ENCODE results near the gene RAB27B.

The RAB27B gene

GRCh38 chr18:54872681-54873080 lies 44.4 kb downstream of the RAB27B start:
- DNase-seq = no peak

GRCh38 chr18:54873884-54874255 lies 45.6 kb downstream of the RAB27B start:
- no peak for DNase-seq

- DNase-seq = no peak
Observed at GRCh38 chr18:54875063-54875462, 46.8 kb downstream of the RAB27B start.

- DNase-seq = no peak
Observed at GRCh38 chr18:54877076-54877475, 48.8 kb downstream of the RAB27B start.

- DNase-seq = no peak
Observed at GRCh38 chr18:54878159-54878622, 49.9 kb downstream of the RAB27B start.

GRCh38 chr18:54878659-54879358 lies 50.5 kb downstream of the RAB27B start:
- DNase-seq = no peak

GRCh38 chr18:54879691-54880090 lies 51.4 kb downstream of the RAB27B start:
- DNase-seq = no peak

GRCh38 chr18:54880395-54881105 lies 52.3 kb downstream of the RAB27B start:
- no peak for DNase-seq

- no peak for DNase-seq
Observed at GRCh38 chr18:54881229-54881768, 53.0 kb downstream of the RAB27B start.

- DNase-seq = no peak
Observed at GRCh38 chr18:54882318-54882717, 54.0 kb downstream of the RAB27B start.

GRCh38 chr18:54883816-54884604 lies 55.7 kb downstream of the RAB27B start:
- no peak for DNase-seq

- DNase-seq = no peak
Observed at GRCh38 chr18:54888378-54888777, 60.1 kb downstream of the RAB27B start.

- DNase-seq = no peak
Observed at GRCh38 chr18:54888933-54889332, 60.7 kb downstream of the RAB27B start.

GRCh38 chr18:54899500-54899899 lies 71.2 kb downstream of the RAB27B start:
- DNase-seq = no peak

- DNase-seq = no peak
Observed at GRCh38 chr18:54900290-54900689, 72.0 kb downstream of the RAB27B start.

- DNase-seq = no peak
Observed at GRCh38 chr18:54904581-54904980, 76.3 kb downstream of the RAB27B start.

GRCh38 chr18:54905629-54906028 lies 77.4 kb downstream of the RAB27B start:
- DNase-seq = no peak

- DNase-seq = no peak
Observed at GRCh38 chr18:54906331-54907185, 78.3 kb downstream of the RAB27B start.

- no peak for DNase-seq
Observed at GRCh38 chr18:54909538-54909937, 81.3 kb downstream of the RAB27B start.

GRCh38 chr18:54910161-54910919 lies 82.1 kb downstream of the RAB27B start:
- no peak for DNase-seq

GRCh38 chr18:54911551-54911950 lies 83.3 kb downstream of the RAB27B start:
- no peak for DNase-seq

GRCh38 chr18:54914816-54915215 lies 86.5 kb downstream of the RAB27B start:
- no peak for DNase-seq

All from stimulated activated CD4-positive, alpha-beta T cell treated with anti-CD3 and anti-CD28 coated beads, Interleukin-4, amount 100 ng/mL, for 1 hour (primary cell).